ENCODE results near the gene GGTA1.
"Not testable (repeated sequence)": the region's sequence is repeated elsewhere in the genome, so short reads cannot be mapped to it uniquely, and the experiment has no call there.

The GGTA1 gene

DNA sequence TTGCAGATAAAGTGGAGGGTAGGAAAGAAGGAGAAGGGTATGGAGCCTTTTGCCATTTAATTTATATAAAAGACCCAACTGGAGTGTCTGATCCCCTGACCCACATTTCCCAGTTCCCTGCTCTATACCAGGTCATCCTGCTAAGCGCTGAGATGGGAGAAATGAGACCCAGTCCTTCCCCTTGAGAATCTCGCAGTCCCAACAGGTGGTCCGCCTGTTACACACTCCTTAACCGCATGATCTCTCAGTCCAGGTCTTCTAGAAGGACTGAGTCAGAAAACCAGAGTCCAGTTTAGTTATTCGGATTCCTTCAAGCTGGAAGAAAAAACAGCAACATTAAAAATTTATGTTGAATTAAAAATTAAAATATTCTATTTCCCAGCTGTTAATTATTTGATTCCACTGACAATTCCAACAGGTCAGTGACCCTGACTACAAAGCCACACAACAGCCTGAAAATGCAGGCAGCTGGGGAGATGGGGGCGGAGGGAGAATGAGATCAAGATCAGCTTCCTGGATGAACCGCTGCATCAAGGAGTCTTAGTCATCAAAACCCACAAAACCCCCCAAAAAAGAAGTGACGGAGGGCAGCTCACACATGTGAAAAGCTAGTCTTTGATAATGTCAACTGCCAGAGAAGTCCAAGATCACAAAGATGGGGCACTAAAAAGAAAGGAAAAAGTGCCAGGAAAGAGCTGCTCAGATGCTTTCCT lies 44.0 kb downstream of the GGTA1 start:
- no peak for FAIRE-seq

DNA sequence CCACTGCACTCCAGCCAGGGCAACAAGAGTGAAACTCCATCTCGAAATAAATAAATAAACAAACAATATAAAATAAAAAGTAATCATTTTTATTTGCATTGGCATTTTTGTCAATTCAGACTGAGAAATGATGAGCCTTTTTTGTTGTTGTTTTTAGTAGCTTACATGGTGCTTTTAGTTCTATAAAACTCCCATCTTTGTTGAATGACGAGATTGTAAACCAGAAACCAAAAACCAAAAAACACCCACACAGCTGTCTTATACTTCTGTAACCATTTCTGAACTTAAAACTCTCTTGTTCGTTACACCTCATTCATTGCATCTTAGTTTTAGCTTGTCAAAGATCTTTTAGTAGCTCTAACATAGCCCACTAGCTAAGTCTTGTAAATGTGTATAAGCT lies 44.7 kb downstream of the GGTA1 start:
- FAIRE-seq, result no peak

DNA sequence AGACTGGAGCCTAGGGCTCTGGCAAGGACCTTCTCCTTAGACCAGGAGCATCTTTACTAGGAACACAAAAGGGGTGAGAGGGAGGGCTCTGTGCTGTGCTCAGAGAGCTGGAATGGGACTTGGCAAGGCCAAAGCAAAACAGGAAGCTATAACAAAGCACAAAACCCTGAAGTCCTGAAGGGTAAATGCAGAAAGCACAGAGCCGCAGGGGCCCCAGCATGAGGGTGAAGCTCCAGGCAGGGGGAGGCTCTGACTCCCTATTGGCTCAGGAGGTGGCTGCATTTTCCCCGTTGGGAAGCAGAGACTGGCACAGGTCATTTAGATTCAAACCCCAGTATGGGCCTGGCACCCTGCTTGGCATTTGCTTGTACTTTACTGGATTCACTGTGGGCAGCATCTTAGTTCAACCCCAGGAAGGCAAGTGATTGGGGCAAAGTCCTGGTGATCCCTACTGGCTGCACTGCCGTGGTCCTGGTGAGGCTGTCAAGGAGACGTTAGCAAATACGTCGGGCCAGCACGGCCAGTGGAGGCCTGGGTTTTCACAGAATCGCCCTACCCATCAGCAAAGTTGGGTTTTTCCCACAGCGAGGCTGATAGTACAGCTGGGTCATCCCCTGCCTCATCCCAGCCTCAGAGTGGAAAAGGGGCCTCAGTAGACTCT lies 46.3 kb downstream of the GGTA1 start:
- no peak for FAIRE-seq

DNA sequence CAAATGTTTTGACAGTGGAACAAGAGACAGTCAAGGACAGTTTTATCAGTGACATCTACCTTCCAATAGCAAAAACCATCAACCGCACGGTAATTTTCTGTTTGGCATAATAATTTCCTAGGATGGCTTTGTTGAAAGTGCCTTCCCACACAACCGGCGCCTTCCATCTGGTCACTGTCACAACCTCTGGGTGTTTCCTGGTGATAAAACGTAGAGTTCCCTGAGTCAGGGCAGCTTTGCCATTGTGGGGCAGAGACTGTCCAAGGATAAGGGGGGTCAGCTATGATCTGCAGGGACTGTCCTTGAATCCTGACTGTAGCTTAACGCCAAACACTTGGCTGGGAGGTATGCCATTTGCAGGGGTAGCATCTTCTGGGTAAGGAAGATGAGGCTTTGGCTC lies 47.6 kb downstream of the GGTA1 start:
- no peak for FAIRE-seq

DNA sequence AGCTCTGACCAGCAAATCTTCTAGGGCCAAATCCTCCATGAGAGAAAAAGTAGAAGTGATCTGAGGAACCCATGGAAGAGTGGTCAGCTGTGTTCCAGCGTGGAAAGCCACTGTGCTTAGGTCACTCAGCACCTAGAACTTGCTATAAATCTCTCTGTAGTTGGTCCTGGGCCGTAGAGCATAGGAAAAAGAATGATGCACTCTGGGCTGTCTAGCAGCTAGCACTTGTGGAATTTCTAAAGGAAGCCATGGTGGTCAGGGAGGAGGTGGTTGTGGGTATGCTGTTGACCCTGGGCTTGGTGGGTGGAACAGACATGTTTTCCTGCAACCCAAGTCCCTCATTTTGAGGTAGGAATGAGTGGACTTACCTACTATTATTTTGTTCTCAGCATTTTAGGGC lies 48.1 kb downstream of the GGTA1 start:
- FAIRE-seq, result no peak

DNA sequence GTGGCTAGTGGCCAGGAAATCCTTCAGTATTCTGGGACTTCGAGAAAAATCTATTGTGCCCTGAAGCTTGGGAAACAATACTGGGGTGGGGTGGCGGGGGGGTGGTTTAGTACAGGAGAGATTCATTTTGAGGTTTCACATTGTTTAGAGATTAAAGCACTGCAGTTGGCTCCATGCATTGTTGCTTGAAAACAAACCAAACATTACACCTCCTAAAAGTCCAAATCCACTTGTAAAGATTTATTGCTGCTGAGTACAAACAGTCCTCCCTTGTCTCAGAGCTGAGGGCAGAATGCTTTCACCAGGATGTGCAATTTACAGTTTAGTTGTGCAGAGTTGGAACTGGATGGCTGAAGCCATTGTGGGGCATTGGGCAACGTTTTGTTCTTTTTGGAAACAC lies 49.4 kb downstream of the GGTA1 start:
- no peak for FAIRE-seq

DNA sequence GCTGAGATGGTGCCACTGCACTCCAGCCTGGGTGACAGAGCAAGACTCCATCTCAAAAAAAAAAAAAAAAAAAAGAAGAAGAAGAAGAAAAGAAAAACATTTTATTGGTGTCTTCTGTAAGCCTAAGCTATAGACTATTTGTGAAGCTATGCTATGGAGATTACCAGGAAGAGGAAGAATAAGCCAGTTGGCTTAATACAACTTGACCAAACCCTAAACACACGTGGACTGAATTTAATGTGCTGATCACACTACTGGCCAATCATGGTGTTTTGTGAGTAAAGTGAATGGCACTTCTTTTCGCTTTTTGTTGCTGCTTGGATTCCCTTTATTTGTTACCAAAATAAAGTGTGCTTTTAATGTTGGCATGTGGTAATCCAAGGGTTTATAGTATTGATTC lies 49.9 kb downstream of the GGTA1 start:
- no peak for FAIRE-seq

DNA sequence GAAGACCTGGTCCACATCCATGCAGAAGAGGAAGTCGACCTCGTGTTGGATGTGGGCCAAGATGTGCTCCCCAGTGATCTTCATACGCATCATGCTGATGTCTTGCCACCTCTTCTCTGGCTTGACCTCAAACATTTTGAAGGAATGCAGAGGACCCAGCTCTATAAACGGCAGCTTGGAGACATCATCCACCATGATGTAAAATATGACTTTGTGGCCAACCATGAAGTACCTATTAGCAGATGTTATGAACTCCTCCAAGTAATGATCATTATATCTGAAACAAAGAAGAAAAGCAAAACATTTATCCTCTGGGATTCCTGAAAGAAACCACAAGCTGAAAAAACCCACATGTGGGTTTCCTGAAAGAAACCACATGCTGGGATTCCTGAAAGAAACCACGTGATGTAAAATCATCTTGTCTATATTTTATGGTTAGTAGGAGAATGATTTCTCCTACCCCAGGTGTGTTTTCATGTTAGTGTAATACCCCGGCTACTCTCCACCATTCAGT lies 52.3 kb downstream of the GGTA1 start:
- FAIRE-seq, result no peak

DNA sequence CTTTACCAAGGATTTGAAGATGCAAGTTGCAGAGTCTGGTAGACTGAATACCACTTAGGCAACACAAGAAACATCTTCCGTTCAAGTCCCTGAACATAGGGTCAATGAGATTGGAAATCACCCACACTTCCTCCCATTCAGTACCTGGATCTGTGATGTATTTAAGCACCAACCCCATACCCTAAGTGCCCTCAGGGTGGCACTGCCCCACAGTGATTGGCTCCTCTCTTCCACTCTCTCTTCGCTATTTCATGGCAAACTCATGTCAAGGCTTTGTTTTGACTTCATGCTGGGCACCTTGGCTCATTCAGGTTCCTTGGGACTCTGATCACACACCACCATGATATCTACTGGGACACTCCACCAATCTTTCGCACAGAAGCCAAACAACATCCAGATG lies 53.7 kb downstream of the GGTA1 start:
- no peak for FAIRE-seq

DNA sequence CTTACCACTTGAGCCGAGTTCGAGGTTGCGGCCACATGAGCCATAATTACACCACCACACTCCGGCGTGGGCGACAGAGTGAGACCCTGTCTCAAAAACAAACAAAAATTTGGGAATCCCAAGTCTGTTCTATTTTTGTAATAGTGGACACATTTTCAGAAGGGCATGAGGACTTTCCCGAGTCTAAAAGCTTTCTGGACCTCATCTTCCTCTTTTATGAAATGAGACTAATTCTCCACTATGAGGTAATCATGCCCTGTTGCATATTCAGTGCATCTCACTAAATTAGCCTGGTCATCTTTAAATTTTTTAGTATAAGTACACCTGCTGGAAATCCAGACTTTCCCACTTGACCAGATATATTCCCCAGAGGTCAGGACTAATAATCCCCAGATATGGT lies 55.7 kb downstream of the GGTA1 start:
- FAIRE-seq, result no peak

DNA sequence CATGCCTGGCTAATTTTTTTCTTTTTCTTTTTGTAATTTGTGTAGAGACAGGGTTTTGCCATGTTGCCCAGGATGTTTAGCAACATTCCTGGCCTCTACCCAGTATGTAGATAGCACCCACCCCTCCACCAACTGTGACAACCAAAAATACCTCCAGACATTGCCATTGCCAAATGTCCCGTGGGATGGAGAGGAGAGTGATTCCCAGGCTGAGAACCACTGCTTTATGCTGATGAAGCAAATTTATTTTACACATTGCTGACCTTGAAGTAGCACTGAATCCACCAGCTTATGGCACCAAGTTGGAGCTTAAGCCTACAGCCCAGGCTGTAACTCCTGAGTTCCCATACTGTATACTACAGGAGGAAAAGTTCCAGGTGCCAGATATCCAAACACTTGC lies 58.5 kb downstream of the GGTA1 start:
- FAIRE-seq, result no peak

DNA sequence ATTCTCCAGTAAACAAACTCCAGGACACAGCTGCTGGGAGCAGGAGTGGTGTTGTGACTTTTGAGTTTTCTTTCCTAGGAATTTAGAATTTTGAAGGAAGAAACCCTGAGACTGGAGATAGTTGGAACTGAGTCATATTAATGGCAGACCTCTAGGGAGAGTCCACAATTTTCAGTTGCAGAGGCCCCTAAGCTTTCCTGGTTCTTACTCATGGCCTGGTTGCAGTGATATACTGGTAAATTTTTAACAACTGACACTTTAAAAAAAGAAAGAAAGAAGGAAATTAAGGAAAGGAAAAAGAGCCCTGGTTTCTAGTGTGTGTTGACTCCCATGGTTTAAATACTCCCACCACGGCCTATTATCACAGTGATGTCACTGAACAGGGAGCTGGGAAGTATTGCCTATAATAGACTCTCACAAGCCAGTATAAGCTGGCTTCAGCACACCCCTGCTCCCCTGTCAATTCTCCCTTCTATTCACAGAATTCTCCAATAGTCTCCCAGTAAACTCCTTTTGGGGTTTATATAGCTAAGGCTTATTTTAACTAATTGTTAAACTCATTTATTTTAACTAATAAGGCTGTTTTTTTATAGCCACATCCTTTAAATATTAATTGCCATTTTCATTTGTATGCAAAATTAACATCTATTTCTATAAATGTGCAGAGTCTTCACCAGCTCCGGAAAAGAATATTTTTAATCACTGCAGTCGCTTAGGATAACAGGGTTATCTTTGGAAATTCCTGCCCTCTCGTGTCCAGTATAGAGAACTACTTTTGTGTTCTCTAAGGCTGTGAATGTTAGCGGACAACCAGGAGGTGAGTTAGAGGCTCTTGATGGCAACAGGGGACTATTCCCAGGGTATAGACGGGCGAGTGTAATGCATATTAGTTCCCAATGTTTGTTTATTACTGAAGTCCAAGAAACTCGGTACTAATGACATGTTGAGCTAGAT lies 59.7 kb downstream of the GGTA1 start:
- no peak for FAIRE-seq

DNA sequence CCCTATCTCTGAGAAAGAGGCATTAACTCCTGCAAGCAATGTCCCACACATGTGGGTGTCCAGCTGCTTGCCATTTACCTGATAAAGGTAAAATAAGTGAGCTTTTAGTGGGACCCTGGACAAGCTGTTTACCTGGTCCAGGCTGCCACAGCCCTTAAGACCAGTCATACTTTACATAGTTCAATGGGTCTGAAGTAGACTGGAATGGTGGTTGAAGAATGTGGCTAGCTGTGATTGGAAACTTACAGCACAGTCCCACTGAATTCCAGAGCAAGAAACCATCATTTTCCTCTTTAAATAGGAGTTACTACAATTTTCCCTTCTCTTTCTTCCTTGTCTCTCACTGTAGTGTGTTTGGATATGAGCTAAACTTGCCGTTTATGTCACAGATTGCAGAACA lies 60.6 kb downstream of the GGTA1 start:
- no peak for FAIRE-seq

DNA sequence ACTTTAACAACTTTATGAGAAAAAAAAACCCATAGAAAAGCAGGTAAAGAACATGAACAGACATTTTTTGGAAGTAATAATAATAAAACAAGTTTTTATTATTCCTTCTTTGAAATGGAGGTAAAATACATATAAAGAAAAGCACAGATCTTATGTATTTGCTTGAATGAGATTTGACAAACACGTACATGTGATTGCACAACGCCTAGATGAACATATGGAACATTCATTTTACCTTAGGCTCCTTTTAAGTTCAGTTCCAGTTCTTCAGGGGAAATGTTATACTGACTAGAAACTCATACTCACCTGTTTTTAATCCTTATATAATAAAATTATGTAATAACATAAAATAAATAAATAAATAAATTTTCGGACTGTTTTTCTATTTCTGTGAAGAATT lies 61.8 kb downstream of the GGTA1 start:
- FAIRE-seq, result no peak

DNA sequence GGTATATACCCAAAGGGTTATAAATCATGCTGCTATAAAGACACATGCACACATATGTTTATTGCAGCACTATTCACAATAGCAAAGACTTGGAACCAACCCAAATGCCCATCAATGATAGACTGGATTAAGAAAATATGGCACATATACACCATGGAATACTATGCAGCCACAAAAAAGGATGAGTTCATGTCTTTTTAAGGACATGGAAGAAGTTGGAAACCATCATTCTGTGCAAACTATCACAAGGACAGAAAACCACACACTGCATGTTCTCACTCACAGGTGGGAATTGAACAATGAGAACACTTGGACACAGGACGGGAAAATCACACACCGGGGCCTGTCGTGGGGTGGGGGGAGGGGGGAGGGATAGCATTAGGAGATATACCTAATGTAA lies 62.6 kb downstream of the GGTA1 start:
- not testable (repeated sequence) for FAIRE-seq

DNA sequence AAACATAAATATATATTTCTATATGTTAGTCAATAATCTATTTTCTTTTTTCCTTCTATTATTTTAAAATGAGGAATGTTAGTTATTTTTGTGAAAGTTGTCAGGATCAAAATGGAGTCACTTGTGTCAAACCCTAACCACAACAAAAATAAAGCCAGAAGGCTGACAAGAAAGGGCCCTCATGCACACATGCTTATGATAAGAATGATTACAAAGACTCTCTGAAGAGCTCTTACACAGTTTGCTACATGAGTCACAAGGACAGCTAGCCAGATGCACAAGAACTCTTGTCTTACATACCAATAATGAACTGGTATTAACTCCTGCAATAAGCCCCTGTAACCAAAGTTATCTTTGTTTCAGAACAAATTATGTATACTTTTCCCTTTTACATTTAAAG lies 64.7 kb downstream of the GGTA1 start:
- FAIRE-seq, result no peak

DNA sequence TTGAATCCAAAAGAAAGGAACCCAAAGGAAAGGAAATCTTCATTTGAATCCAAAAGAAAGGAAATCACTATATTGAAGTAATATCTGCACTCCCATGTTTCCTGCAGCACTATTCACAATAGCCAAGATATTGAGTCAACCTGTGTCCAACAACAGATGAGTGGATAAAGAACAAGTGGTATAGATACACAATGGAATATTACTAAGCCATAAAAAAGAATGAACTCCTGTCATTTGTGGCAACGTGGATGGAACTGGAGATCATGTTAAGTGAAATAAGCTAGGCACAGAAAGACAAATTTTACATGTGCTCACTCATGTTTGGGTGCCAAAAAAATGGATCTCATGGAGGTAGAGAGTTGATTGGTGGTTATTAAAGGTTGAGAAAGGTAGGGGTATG lies 71.7 kb downstream of the GGTA1 start:
- no peak for FAIRE-seq

DNA sequence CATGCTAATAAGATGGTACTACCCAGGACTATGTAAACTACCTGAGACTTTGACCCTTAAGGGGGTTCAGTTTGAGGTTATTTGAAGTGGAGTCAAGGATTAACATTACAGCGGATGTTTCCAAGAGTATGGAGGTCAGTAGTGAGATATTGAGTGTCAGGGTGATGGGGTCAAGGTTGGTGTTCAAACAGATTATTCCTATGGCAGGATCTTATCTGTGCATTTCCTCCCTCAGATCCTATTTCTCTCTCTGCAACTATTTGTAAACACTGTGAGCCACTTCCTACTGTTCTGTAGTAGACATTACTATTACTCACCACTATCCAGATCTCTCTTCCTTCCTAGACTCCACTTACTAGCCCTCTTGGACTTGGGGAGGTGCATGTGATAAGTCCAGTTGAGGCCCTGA lies 75.6 kb downstream of the GGTA1 start:
- FAIRE-seq, result no peak

DNA sequence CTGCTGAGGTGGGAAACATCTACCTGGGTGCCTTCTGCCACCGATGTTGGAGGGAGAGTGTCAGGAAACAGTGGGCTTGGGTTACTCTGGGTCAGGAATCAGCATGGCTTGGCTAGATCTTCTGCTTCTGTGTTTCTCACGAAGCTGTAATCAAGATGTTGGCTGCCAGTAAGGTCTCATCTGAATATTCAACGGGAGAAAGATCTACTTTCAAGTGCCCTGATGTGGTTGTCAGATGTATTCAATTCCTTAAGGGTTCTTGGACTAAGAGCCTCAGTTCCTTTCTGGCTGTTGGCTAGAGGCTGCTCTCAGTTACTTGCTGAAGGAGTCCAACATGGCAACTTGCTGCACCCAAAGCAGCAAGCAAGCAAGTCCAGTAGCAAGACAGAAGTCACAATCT lies 87.7 kb downstream of the GGTA1 start:
- FAIRE-seq, result no peak

DNA sequence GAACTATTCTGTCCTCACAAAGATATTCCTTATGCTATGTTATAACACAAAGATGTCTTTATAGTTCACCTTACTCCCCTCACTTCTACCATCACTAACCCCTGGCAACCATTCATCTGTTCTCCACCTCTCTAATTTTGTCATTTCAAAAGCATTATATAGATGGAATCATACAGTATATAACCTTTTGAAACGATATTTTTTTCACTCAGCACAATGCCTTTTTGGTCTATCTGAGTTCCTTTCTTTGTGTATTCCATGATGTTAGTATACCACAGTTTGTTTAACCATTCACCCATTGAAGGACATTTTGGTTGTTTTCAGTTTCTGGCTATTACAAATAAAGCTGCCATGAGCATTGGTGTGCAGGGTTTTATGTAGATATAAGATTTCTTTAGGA lies 93.7 kb downstream of the GGTA1 start:
- no peak for FAIRE-seq
